Measurements from ENCODE around the gene IL23R. TPM values are rescaled to one million over a fixed set of nuclear protein-coding genes. Genes with fewer than 3 reads are reported as not detected.

Gene IL23R, protein sequence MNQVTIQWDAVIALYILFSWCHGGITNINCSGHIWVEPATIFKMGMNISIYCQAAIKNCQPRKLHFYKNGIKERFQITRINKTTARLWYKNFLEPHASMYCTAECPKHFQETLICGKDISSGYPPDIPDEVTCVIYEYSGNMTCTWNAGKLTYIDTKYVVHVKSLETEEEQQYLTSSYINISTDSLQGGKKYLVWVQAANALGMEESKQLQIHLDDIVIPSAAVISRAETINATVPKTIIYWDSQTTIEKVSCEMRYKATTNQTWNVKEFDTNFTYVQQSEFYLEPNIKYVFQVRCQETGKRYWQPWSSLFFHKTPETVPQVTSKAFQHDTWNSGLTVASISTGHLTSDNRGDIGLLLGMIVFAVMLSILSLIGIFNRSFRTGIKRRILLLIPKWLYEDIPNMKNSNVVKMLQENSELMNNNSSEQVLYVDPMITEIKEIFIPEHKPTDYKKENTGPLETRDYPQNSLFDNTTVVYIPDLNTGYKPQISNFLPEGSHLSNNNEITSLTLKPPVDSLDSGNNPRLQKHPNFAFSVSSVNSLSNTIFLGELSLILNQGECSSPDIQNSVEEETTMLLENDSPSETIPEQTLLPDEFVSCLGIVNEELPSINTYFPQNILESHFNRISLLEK
- total RNA-seq, result not detected

GRCh38 chr1:67166196-67166595 lies at the start of gene IL23R:
Gene IL23R (plus strand): TSS chr1:67166454. CDS start chr1:67168121, 1,667 bp downstream.

GRCh38 chr1:67134695-67135094 lies 31.6 kb upstream of the IL23R start, which contains the start of gene C1orf141:
Gene C1orf141 (minus strand): TSS chr1:67134970. CDS start chr1:67127240, 7,730 bp downstream.

DNA sequence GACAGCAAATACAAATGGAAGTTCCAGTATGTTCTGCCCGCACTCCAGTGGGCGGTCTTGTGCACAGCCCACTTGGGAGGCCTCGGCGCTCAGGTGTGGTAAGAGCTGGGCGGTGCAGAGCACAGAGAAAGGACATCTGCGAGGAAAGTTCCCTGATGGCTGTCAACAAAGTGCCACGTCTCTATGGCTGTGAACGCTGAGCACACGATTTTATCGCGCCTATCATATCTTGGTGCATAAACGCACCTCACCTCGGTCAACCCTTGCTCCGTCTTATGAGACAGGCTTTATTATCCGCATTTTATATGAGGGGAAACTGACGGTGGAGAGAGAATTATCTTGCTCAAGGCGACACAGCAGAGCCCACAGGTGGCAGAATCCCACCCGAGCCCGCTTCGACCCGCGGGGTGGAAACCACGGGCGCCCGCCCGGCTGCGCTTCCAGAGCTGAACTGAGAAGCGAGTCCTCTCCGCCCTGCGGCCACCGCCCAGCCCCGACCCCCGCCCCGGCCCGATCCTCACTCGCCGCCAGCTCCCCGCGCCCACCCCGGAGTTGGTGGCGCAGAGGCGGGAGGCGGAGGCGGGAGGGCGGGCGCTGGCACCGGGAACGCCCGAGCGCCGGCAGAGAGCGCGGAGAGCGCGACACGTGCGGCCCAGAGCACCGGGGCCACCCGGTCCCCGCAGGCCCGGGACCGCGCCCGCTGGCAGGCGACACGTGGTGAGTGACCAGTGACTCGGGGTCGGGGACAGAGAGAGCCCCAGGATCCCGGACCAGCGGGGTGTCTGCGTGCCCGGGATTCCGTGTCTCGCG lies 141.2 kb downstream of the IL23R start, which contains the start of gene IL12RB2:
Gene IL12RB2, plus strand, starts transcription at position 623 of the 810 bp plus-strand sequence. CDS start 12,496 bp downstream, outside the sequence.

Small RNAs within 50 kb of the gene (small RNA-seq; reads per million reads assigned to genes)
- gene RNU4ATAC4P (ENCODE audit: low replicate concordance), result 0.15 reads per million
- gene RNU6-586P (ENCODE audit: low replicate concordance), result not detected

Other genes with a start within 250 kb of the IL23R start
- gene DNAI4, start 241.6 kb upstream of the IL23R start, total RNA-seq, result 16.0 TPM
- gene MIER1, start 241.5 kb upstream of the IL23R start, total RNA-seq, result 40.1 TPM
- gene SLC35D1, start 112.3 kb upstream of the IL23R start, total RNA-seq, result 20.3 TPM
- not detected for gene C1orf141, start 31.5 kb upstream of the IL23R start, total RNA-seq
- 5.6 TPM for gene IL12RB2, start 141.4 kb downstream of the IL23R start, total RNA-seq

Data from parietal lobe (tissue), 2 donors.